Measurements from ENCODE around the gene PPM1H.
A peak's percentile ranks its signal among the peaks of the same experiment; 100 is the strongest.
"Not testable (repeated sequence)": the region's sequence is repeated elsewhere in the genome, so short reads cannot be mapped to it uniquely, and the experiment has no call there.

PPM1H gene

GRCh38 chr12:62832027-62832426 is 102.9 kb downstream of the PPM1H start:
- DNase-seq: no peak

GRCh38 chr12:62827855-62828254 is 107.1 kb downstream of the PPM1H start:
- DNase-seq: no peak

GRCh38 chr12:62827042-62827441 is 107.9 kb downstream of the PPM1H start:
- no peak for DNase-seq

GRCh38 chr12:62817556-62818271 is 117.2 kb downstream of the PPM1H start:
- no peak for DNase-seq

GRCh38 chr12:62814243-62814642 is 120.7 kb downstream of the PPM1H start:
- no peak for DNase-seq

GRCh38 chr12:62813031-62813829 is 121.7 kb downstream of the PPM1H start:
- peak; percentile 81 for DNase-seq

- DNase-seq: not testable (repeated sequence)
These were observed 123.5 kb downstream of the PPM1H start for GRCh38 chr12:62811481-62811880.

- no peak for DNase-seq
These were observed 126.6 kb downstream of the PPM1H start for GRCh38 chr12:62808166-62808879.

GRCh38 chr12:62806893-62807292 is 128.1 kb downstream of the PPM1H start:
- DNase-seq: no peak

GRCh38 chr12:62806244-62806836 is 128.6 kb downstream of the PPM1H start:
- DNase-seq: no peak

GRCh38 chr12:62805517-62805916 is 129.4 kb downstream of the PPM1H start:
- no peak for DNase-seq

GRCh38 chr12:62803756-62804155 is 131.2 kb downstream of the PPM1H start:
- DNase-seq: peak; percentile 25

GRCh38 chr12:62802984-62803383 is 132.0 kb downstream of the PPM1H start:
- DNase-seq: peak; percentile 26

- DNase-seq: no peak
These were observed 132.6 kb downstream of the PPM1H start for GRCh38 chr12:62802321-62802720.

- DNase-seq: no peak
These were observed 133.2 kb downstream of the PPM1H start for GRCh38 chr12:62801796-62802195.

GRCh38 chr12:62800707-62801400 is 134.1 kb downstream of the PPM1H start:
- no peak for DNase-seq

GRCh38 chr12:62799766-62800406 is 135.1 kb downstream of the PPM1H start:
- no peak for DNase-seq

GRCh38 chr12:62799126-62799736 is 135.7 kb downstream of the PPM1H start:
- peak; percentile 93 for DNase-seq

- no peak for DNase-seq
These were observed 140.7 kb downstream of the PPM1H start for GRCh38 chr12:62794218-62794583.

- DNase-seq: peak; percentile 86
These were observed 141.4 kb downstream of the PPM1H start for GRCh38 chr12:62793256-62794217.

Data from NCI-H69 (cell line).